T-helper 17 cell (primary cell): ENCODE data around the gene HIVEP3. TPM values are rescaled to one million over a fixed set of nuclear protein-coding genes. Genes with fewer than 3 reads are reported as not detected.
A peak's percentile ranks its signal among the peaks of the same experiment; 100 is the strongest.

Experiments
- ATAC-seq: fragments of 150-1000 bp; cut with Tn5 transposase; 2 replicates; pipeline ENCODE4 v1.10.0; 2021; ENCODE audit warnings: mild to moderate bottlenecking, moderate library complexity
- DNase-seq, 3 donors: peaks; one replicate each; pipeline versions ENCODE4 v3.0.0 to v3.0.0-alpha.2; 2020 to 2021
- H3K9me3 ChIP-seq: one replicate; pipeline ENCODE4 v1.7.0; 2013; ENCODE audit warnings: low read length, mild to moderate bottlenecking; ENCODE audit not compliant: control insufficient read depth, poor library complexity, severe bottlenecking
- H3K27ac Mint-ChIP-seq: one replicate; pipeline ENCODE4 v1.8.0; 2022; ENCODE audit warnings: mild to moderate bottlenecking, moderate library complexity, mixed read lengths
- H3K27me3 Mint-ChIP-seq: one replicate; pipeline ENCODE4 v1.8.0; 2022; ENCODE audit warnings: mixed read lengths
- H3K36me3 Mint-ChIP-seq: one replicate; pipeline ENCODE4 v1.8.0; 2022; ENCODE audit warnings: low read depth, mixed read lengths
- H3K4me1 Mint-ChIP-seq: one replicate; pipeline ENCODE4 v1.8.0; 2022; ENCODE audit warnings: mild to moderate bottlenecking, mixed read lengths
- H3K4me3 Mint-ChIP-seq: one replicate; pipeline ENCODE4 v1.8.0; 2022; ENCODE audit warnings: mild to moderate bottlenecking, moderate library complexity, mixed read lengths
- total RNA-seq, 4 donors: library from RNA in 2 of 4; stranded (reverse) in 2 of 4; gene quantifications; one replicate each; pipeline ENCODE4 v1.2.3 and lab custom pipeline; 2022 to 2026

HIVEP3 gene
- total RNA-seq, 2 donors from 2014 or later = 11.1 to 13.9 TPM

GRCh38 chr1:41900603-41901444 lies 17.9 kb downstream of the HIVEP3 start:
- peaks cover 62% of the 10 kb centered on the region for H3K4me1 Mint-ChIP-seq
- no peaks in the 10 kb centered on the region for H3K27me3 Mint-ChIP-seq
- peak overlapping the region; percentile 78 for H3K4me3 Mint-ChIP-seq
- DNase-seq (no peak), ATAC-seq (no peak)
- no peaks in the 10 kb centered on the region for H3K9me3 ChIP-seq
- H3K27ac Mint-ChIP-seq = peak overlapping the region; percentile 91
- H3K36me3 Mint-ChIP-seq = no peaks in the 10 kb centered on the region

- H3K27me3 Mint-ChIP-seq = no peaks in the 10 kb centered on the region
- H3K36me3 Mint-ChIP-seq = no peaks in the 10 kb centered on the region
- peak overlapping the region; percentile 91 for H3K27ac Mint-ChIP-seq
- peak overlapping the region; percentile 74 for H3K4me3 Mint-ChIP-seq
- no peaks in the 10 kb centered on the region for H3K9me3 ChIP-seq
- peaks cover 67% of the 10 kb centered on the region for H3K4me1 Mint-ChIP-seq
- DNase-seq (peak; percentile 18 to 58 (median 32)), ATAC-seq (peak; percentile 96)
These were observed 20.5 kb downstream of the HIVEP3 start for GRCh38 chr1:41898191-41898713.

- no peaks in the 10 kb centered on the region for H3K27me3 Mint-ChIP-seq
- H3K4me3 Mint-ChIP-seq = peak overlapping the region; percentile 21
- DNase-seq (no peak), ATAC-seq (no peak)
- peaks cover 66% of the 10 kb centered on the region for H3K4me1 Mint-ChIP-seq
- H3K36me3 Mint-ChIP-seq = no peaks in the 10 kb centered on the region
- peak overlapping the region; percentile 61 for H3K27ac Mint-ChIP-seq
- H3K9me3 ChIP-seq = no peaks in the 10 kb centered on the region
These were observed 23.2 kb downstream of the HIVEP3 start for GRCh38 chr1:41895552-41895951.

GRCh38 chr1:41894808-41895483 lies 23.8 kb downstream of the HIVEP3 start:
- Mint-ChIP-seq H3K36me3 (no peaks in the 10 kb centered on the region), H3K27me3 (no peaks in the 10 kb centered on the region), H3K4me3 (peak overlapping the region; percentile 13), H3K4me1 (peaks cover 68% of the 10 kb centered on the region), H3K27ac (peak overlapping the region; percentile 61)
- ATAC-seq (no peak), DNase-seq (no peak)
- no peaks in the 10 kb centered on the region for H3K9me3 ChIP-seq

- Mint-ChIP-seq H3K36me3 (no peaks in the 10 kb centered on the region), H3K4me1 (peaks cover 65% of the 10 kb centered on the region), H3K27ac (peak overlapping the region; percentile 61), H3K27me3 (no peaks in the 10 kb centered on the region), H3K4me3 (no peak overlapping the region)
- no peak for DNase-seq
- ATAC-seq = no peak
- H3K9me3 ChIP-seq = no peaks in the 10 kb centered on the region
These were observed 24.5 kb downstream of the HIVEP3 start for GRCh38 chr1:41894101-41894807.

GRCh38 chr1:41892301-41892781 lies 26.4 kb downstream of the HIVEP3 start:
- H3K36me3 Mint-ChIP-seq = peaks cover 5% of the 10 kb centered on the region
- H3K27ac Mint-ChIP-seq = peak overlapping the region; percentile 95
- no peaks in the 10 kb centered on the region for H3K27me3 Mint-ChIP-seq
- peak; percentile 35 for ATAC-seq
- no peaks in the 10 kb centered on the region for H3K9me3 ChIP-seq
- H3K4me3 Mint-ChIP-seq = peak overlapping the region; percentile 92
- no peak for DNase-seq
- peaks cover 60% of the 10 kb centered on the region for H3K4me1 Mint-ChIP-seq

- ATAC-seq = peak; percentile 97
- H3K9me3 ChIP-seq = no peaks in the 10 kb centered on the region
- Mint-ChIP-seq H3K27me3 (no peaks in the 10 kb centered on the region), H3K4me3 (peak overlapping the region; percentile 92), H3K27ac (peak overlapping the region; percentile 95), H3K36me3 (peaks cover 5% of the 10 kb centered on the region), H3K4me1 (peaks cover 55% of the 10 kb centered on the region)
- peak in 2 of 3 donors; percentile 18 to 45 for DNase-seq
These were observed 27.4 kb downstream of the HIVEP3 start for GRCh38 chr1:41891199-41891896.

GRCh38 chr1:41890825-41891198 lies 27.9 kb downstream of the HIVEP3 start:
- H3K36me3 Mint-ChIP-seq = peaks cover 5% of the 10 kb centered on the region
- H3K9me3 ChIP-seq = no peaks in the 10 kb centered on the region
- H3K27me3 Mint-ChIP-seq = no peaks in the 10 kb centered on the region
- peaks cover 58% of the 10 kb centered on the region for H3K4me1 Mint-ChIP-seq
- H3K4me3 Mint-ChIP-seq = peak overlapping the region; percentile 92
- H3K27ac Mint-ChIP-seq = peak overlapping the region; percentile 95
- ATAC-seq (no peak), DNase-seq (no peak)

- Mint-ChIP-seq H3K4me3 (no peak overlapping the region), H3K36me3 (peaks cover 5% of the 10 kb centered on the region), H3K27ac (peak overlapping the region; percentile 95), H3K4me1 (peaks cover 50% of the 10 kb centered on the region), H3K27me3 (no peaks in the 10 kb centered on the region)
- DNase-seq (no peak), ATAC-seq (no peak)
- no peaks in the 10 kb centered on the region for H3K9me3 ChIP-seq
These were observed 29.0 kb downstream of the HIVEP3 start for GRCh38 chr1:41889506-41890414.

- Mint-ChIP-seq H3K27ac (no peak overlapping the region), H3K36me3 (peaks cover 5% of the 10 kb centered on the region), H3K27me3 (no peaks in the 10 kb centered on the region), H3K4me3 (no peak overlapping the region), H3K4me1 (peaks cover 42% of the 10 kb centered on the region)
- ATAC-seq = no peak
- H3K9me3 ChIP-seq = no peaks in the 10 kb centered on the region
- DNase-seq = no peak
These were observed 30.0 kb downstream of the HIVEP3 start for GRCh38 chr1:41888756-41889155.

GRCh38 chr1:41887365-41887764 lies 31.4 kb downstream of the HIVEP3 start:
- peaks cover 5% of the 10 kb centered on the region for H3K36me3 Mint-ChIP-seq
- H3K27ac Mint-ChIP-seq = no peak overlapping the region
- ATAC-seq (no peak), DNase-seq (no peak)
- H3K4me1 Mint-ChIP-seq = peaks cover 42% of the 10 kb centered on the region
- H3K4me3 Mint-ChIP-seq = no peak overlapping the region
- no peaks in the 10 kb centered on the region for H3K27me3 Mint-ChIP-seq
- no peaks in the 10 kb centered on the region for H3K9me3 ChIP-seq
